Retinal pigment epithelial cell (primary cell): ENCODE measurements around the gene ZNF550.

ENCODE experiments used
- DNase-seq: peaks from one replicate; pipeline ENCODE4 v3.0.0-alpha.2; 2010; ENCODE audit warnings: low read depth
- H3K4me3 ChIP-seq: 2 replicates; pipeline ENCODE4 v1.5.1; 2011; ENCODE audit warnings: mild to moderate bottlenecking, low read length, control low read depth, moderate library complexity
- TF ChIP-seq, protein P1 (sequence below): conservative IDR thresholded peaks from 2 replicates; pipeline ENCODE4 v1.5.1; 2011; ENCODE audit warnings: low read depth, low read length, control low read depth, inconsistent platforms

ZNF550 gene

DNA sequence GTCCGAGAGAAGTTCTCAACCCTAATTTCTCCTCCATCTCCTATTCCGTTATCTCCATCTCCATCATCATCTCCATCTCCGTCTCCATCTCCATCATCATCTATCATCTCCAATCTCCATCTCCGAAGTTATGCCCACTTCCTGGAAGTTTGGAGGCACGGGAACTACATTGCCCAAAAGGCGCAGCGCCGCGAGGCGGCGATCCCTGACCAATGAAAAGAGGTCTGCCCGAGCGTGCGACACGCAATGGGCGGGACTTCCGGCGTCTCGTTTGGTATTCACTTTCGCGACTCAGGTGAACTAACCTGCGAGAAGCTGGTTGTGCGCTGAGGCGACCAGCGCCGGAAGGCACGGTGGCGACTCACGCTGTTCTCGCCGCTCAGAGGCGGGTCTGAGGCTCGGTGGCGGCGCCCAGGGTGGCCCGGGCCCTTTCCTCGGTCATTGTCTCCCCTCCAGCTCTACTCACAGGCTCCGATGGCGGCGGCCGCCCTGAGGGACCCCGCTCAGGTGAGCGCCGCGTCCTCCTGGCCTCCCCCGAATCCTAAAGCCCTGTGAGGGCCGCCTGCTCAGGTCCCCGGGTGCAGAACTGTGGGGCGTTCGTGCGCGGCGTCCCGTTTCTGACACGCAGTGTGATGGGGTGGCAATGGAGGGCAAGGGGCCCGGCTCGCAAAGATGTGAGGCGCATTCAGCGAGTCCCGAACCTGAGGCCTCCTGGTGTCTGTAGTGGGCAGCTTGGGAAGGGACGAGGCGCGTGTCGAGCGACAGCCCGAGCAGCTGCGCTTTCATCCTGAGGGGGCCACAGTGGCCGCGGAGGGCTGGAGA is 72.0 kb downstream of the ZNF550 start, which contains the start of gene ZNF419:
Gene ZNF419 (plus strand): TSS at position 274 of the 822 bp plus-strand sequence. CDS start 201 bp downstream, at position 475.
- TF ChIP-seq, protein P1, sequence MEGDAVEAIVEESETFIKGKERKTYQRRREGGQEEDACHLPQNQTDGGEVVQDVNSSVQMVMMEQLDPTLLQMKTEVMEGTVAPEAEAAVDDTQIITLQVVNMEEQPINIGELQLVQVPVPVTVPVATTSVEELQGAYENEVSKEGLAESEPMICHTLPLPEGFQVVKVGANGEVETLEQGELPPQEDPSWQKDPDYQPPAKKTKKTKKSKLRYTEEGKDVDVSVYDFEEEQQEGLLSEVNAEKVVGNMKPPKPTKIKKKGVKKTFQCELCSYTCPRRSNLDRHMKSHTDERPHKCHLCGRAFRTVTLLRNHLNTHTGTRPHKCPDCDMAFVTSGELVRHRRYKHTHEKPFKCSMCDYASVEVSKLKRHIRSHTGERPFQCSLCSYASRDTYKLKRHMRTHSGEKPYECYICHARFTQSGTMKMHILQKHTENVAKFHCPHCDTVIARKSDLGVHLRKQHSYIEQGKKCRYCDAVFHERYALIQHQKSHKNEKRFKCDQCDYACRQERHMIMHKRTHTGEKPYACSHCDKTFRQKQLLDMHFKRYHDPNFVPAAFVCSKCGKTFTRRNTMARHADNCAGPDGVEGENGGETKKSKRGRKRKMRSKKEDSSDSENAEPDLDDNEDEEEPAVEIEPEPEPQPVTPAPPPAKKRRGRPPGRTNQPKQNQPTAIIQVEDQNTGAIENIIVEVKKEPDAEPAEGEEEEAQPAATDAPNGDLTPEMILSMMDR: peak; percentile 18
- H3K4me3 ChIP-seq: peak within 1 kb of the TSS; percentile 89
- DNase-seq: peak; percentile 51
